Tibial artery (tissue), 4 donors: ENCODE data around the gene HES1.

ENCODE experiments used
- DNase-seq, 2 donors: peaks; one replicate each; pipeline ENCODE4 v3.0.0-alpha.2; 2019
- H3K27ac ChIP-seq, 2 donors: fragments of 200-600 bp; sonication (generic) in 1 of 2; 1 replicate in 1 of 2; 2 replicates in 1 of 2; pipeline ENCODE4 v1.5.1; 2018 to 2019; ENCODE audit warnings: mild to moderate bottlenecking in 1 of 2
- H3K27me3 ChIP-seq, 2 donors: fragments of 200-600 bp; sonication (generic) in 1 of 2; one replicate each; pipeline versions ENCODE4 v1.5.1 to v1.6.0; 2016 to 2019
- H3K36me3 ChIP-seq, 3 donors: fragments of 200-600 bp; sonication (generic) in 2 of 3; one replicate each; pipeline ENCODE4 v1.5.1; 2016 to 2019; ENCODE audit warnings: mild to moderate bottlenecking in 2 of 3
- H3K4me1 ChIP-seq, 4 donors: fragments of 200-600 bp; sonication (generic) in 2 of 4; 1 replicate in 3 of 4; 2 replicates in 1 of 4; pipeline ENCODE4 v1.5.1; 2016 to 2019
- H3K4me3 ChIP-seq, 2 donors: fragments of 200-600 bp; sonication (generic) in 1 of 2; 1 replicate in 1 of 2; 2 replicates in 1 of 2; pipeline ENCODE4 v1.5.1; 2018 to 2019; ENCODE audit warnings: mild to moderate bottlenecking in 2 of 2
- H3K9me3 ChIP-seq, 3 donors: fragments of 200-600 bp; sonication (generic) in 1 of 3; one replicate each; pipeline ENCODE4 v1.5.1; 2016 to 2019
- intact Hi-C: fragments of 100-400 bp; cut with DNase I; formaldehyde crosslinking; loops from one replicate; pipeline ENCODE4 v1.15.0; 2023; ENCODE audit warnings: low total_unique reads
- TF ChIP-seq, protein P1 (sequence below), 2 experiments: fragments of 200-600 bp in 1 of 2; fragments of 450-650 bp in 1 of 2; IDR thresholded peaks; one replicate each; pipeline ENCODE4 v1.5.1; 2017 to 2019; ENCODE audit warnings: antibody characterized with exemption in 2 of 2, mild to moderate bottlenecking in 1 of 2, moderate library complexity in 1 of 2

The HES1 gene

DNA sequence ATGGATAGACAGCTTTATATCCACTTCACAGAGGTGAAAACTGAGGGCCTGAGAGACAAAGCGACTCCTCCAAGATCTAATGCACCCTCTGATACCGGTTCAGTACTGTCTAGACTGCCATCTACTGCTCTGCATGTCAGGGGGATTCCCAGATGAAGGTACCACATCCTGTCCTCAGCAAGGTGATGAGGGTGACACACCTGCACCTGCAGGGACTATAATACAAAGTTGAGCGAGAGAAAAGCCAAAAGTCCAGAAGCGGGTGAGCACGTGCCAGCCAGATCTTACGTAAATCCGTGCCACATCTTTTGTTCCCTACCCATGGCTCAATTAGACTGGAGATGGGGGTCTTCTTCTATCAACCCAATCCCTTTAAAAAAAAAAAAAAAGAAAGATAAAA is 32.4 kb upstream of the HES1 start:
- no peak overlapping the region for H3K4me3 ChIP-seq
- no peak for DNase-seq
- TF ChIP-seq, protein P1, sequence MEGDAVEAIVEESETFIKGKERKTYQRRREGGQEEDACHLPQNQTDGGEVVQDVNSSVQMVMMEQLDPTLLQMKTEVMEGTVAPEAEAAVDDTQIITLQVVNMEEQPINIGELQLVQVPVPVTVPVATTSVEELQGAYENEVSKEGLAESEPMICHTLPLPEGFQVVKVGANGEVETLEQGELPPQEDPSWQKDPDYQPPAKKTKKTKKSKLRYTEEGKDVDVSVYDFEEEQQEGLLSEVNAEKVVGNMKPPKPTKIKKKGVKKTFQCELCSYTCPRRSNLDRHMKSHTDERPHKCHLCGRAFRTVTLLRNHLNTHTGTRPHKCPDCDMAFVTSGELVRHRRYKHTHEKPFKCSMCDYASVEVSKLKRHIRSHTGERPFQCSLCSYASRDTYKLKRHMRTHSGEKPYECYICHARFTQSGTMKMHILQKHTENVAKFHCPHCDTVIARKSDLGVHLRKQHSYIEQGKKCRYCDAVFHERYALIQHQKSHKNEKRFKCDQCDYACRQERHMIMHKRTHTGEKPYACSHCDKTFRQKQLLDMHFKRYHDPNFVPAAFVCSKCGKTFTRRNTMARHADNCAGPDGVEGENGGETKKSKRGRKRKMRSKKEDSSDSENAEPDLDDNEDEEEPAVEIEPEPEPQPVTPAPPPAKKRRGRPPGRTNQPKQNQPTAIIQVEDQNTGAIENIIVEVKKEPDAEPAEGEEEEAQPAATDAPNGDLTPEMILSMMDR (IDR thresholded peaks at IDR 0.05), result no peak
- H3K9me3 ChIP-seq, result no peaks in the 10 kb centered on the region
- intact Hi-C loops, result no loop called here
- H3K4me1 ChIP-seq, result peaks cover 0 to under 1% (median 0%) of the 10 kb centered on the region in 4 donors
- H3K27ac ChIP-seq, result no peak overlapping the region
- no peaks in the 10 kb centered on the region for H3K36me3 ChIP-seq
- H3K27me3 ChIP-seq, result peaks cover 0 to 48% of the 10 kb centered on the region in 2 donors

- Histone ChIP-seq H3K4me1 (no peaks in the 10 kb centered on the region), H3K36me3 (no peaks in the 10 kb centered on the region), H3K27ac (no peak overlapping the region), H3K27me3 (peaks cover 0 to 55% of the 10 kb centered on the region in 2 donors), H3K9me3 (no peaks in the 10 kb centered on the region), H3K4me3 (no peak overlapping the region)
- no peak for DNase-seq
- intact Hi-C loops, result no loop called here
- TF ChIP-seq, protein P1 (IDR thresholded peaks at IDR 0.05), result no peak
Measured at GRCh38 chr3:194103983-194104751, 31.8 kb upstream of the HES1 start.

DNA sequence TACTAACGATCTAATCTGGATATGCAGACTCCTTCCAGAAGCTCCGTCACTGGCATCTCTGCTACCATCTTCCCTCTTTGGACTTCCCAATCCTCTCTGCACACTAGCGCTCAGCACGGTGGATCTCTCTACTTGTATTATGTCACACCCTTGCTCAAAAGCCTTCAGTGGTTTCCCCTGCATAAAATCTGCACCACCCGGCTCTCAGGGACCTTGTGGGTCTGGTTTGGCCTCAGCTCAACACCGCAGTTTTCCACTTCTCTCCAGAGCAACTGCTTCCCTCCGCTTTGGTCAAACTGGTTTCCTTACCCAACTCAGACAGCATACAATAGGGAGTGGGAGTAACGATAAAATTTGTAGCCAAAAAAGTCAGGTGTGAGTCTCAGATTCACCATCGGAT is 30.7 kb upstream of the HES1 start:
- no peak overlapping the region for H3K27ac ChIP-seq
- no peak overlapping the region for H3K4me3 ChIP-seq
- H3K36me3 ChIP-seq, result no peaks in the 10 kb centered on the region
- H3K27me3 ChIP-seq, result peaks cover 0 to 50% of the 10 kb centered on the region in 2 donors
- TF ChIP-seq, protein P1 (IDR thresholded peaks at IDR 0.05), result no peak
- intact Hi-C loops, result loop anchor here (5.0 kb wide), 1 partner anchor 58 kb away; no protein-coding TSS in a partner anchor
- no peak for DNase-seq
- no peaks in the 10 kb centered on the region for H3K4me1 ChIP-seq
- H3K9me3 ChIP-seq, result no peaks in the 10 kb centered on the region

DNA sequence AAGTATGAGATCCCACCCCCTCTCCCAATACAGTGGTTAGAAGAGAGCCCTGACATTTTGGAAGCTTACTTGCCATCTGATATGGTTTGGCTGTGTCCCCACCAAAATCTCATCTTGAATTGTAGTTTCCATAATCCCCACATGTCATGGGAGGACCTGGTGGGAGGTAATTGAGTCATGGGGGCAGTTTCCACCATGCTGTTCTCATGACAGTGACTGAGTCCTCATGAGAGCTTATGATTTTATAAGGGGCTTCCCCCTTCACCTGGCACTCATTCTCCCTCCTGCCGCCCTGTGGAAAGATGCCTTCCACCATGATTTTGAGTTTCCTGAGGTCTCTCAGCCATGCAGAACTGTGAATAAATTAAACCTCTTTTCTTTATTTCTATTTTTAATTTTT is 28.8 kb upstream of the HES1 start:
- TF ChIP-seq, protein P1 (IDR thresholded peaks at IDR 0.05), result no peak
- Histone ChIP-seq H3K27me3 (peaks cover 0 to 34% of the 10 kb centered on the region in 2 donors), H3K4me3 (no peak overlapping the region), H3K9me3 (no peaks in the 10 kb centered on the region), H3K27ac (no peak overlapping the region), H3K36me3 (no peaks in the 10 kb centered on the region), H3K4me1 (no peaks in the 10 kb centered on the region)
- intact Hi-C loops, result loop anchor here (5.0 kb wide), 1 partner anchor 60 kb away; no protein-coding TSS in a partner anchor
- no peak for DNase-seq

DNA sequence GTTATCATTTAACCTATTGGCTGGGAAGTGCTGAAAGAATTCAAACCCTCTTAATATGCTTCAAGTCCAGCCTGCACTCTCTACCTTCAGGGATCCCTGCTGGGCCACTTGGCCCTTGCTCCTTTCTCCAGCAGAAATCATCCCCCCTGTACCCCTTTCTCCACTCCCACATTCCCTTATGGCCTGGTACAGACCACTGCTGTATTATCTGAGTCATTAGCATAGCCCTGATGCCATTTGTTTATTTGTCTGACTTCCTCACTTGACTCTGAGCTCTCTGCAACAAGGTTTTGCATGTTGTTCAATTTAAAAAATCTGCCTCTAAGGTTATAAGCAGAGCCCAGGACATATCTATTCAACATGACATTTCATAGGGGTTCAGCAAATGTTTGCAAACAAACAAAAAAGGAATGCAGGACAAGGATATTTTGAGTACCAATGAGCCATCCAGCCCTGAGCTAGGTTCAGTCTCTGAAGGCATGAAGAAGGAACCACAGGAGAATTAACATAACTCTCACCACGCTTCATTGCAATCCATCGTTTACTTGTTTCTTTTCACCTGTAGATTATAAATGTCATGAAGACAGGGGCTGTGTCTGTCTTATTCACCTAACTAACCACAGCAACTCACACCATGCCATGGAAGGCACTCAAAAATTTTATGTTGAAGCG is 26.6 kb upstream of the HES1 start:
- Histone ChIP-seq H3K27ac (no peak overlapping the region), H3K36me3 (no peaks in the 10 kb centered on the region), H3K9me3 (no peaks in the 10 kb centered on the region), H3K27me3 (peaks cover 0 to 16% of the 10 kb centered on the region in 2 donors), H3K4me3 (no peak overlapping the region), H3K4me1 (no peaks in the 10 kb centered on the region)
- TF ChIP-seq, protein P1 (IDR thresholded peaks at IDR 0.05), result no peak
- intact Hi-C loops, result loop anchor here (5.0 kb wide), 1 partner anchor 62 kb away; no protein-coding TSS in a partner anchor
- no peak for DNase-seq
